ENCODE measurements around the gene MSL1.

DNA sequence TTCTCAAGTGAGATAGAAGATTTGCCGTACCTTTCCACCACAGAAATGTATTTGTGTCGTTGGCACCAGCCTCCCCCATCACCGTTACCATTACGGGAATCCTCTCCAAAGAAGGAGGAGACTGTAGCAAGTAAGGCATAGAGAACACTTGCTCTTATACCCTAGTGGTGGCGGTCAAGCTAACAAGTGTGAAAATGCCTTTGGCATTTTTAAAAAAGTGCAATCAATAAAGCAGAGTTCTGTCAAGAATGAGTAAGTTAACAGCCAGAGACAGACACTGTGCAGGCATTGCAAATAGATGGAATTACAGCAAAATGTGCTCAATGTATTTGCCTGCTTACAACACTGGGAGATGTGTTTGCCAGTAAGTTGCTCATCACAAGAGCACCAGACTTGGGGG, 7.7 kb downstream of the MSL1 start:
- TF ChIP-seq, protein P1, sequence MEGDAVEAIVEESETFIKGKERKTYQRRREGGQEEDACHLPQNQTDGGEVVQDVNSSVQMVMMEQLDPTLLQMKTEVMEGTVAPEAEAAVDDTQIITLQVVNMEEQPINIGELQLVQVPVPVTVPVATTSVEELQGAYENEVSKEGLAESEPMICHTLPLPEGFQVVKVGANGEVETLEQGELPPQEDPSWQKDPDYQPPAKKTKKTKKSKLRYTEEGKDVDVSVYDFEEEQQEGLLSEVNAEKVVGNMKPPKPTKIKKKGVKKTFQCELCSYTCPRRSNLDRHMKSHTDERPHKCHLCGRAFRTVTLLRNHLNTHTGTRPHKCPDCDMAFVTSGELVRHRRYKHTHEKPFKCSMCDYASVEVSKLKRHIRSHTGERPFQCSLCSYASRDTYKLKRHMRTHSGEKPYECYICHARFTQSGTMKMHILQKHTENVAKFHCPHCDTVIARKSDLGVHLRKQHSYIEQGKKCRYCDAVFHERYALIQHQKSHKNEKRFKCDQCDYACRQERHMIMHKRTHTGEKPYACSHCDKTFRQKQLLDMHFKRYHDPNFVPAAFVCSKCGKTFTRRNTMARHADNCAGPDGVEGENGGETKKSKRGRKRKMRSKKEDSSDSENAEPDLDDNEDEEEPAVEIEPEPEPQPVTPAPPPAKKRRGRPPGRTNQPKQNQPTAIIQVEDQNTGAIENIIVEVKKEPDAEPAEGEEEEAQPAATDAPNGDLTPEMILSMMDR (IDR thresholded peaks at IDR 0.05; ENCODE audit: low read length), result no peak
- TF ChIP-seq EZH2 (IDR thresholded peaks at IDR 0.05; ENCODE audit: borderline replicate concordance, low read length), result no peak
